ENCODE data around the gene C1QTNF9. TPM values are rescaled to one million over a fixed set of nuclear protein-coding genes. Genes with fewer than 3 reads are reported as not detected.

Gene C1QTNF9
- total RNA-seq, 1 donor from 2014 or later, result not detected

GRCh38 chr13:24265453-24265852 lies 43.9 kb upstream of the C1QTNF9 start:
- H3K4me1 Mint-ChIP-seq, result peaks cover 10% of the 10 kb centered on the region
- H3K4me1 ChIP-seq, result no peaks in the 10 kb centered on the region
- H3K27ac ChIP-seq, result no peak overlapping the region
- H4K20me1 ChIP-seq (ENCODE audit: low read depth), result no peaks in the 10 kb centered on the region
- no peaks in the 10 kb centered on the region for H3K27me3 ChIP-seq
- no peak for TF ChIP-seq EZH2 (IDR thresholded peaks at IDR 0.05)
- TF ChIP-seq EZH2phosphoT487 (IDR thresholded peaks at IDR 0.05), result no peak
- TF ChIP-seq CTCF (IDR thresholded peaks at IDR 0.05), result no peak
- H3K9ac ChIP-seq, result no peak overlapping the region
- no peaks in the 10 kb centered on the region for H3K36me3 ChIP-seq
- H3K4me3 Mint-ChIP-seq, result no peak overlapping the region
- H3K4me3 ChIP-seq, result no peak overlapping the region
- peaks cover 2% of the 10 kb centered on the region for H3F3A ChIP-seq (ENCODE audit: low read depth)
- H3K27ac Mint-ChIP-seq, result no peak overlapping the region
- no peaks in the 10 kb centered on the region for H3K27me3 Mint-ChIP-seq (ENCODE audit: insufficient read depth, low read depth)
- peaks cover 8% of the 10 kb centered on the region for H3K36me3 Mint-ChIP-seq
- H3K9me3 ChIP-seq (ENCODE audit: low read depth), result no peaks in the 10 kb centered on the region
- H3K9me3 Mint-ChIP-seq, result no peaks in the 10 kb centered on the region
- no peak overlapping the region for H3K4me2 ChIP-seq
- no peak overlapping the region for H2AFZ ChIP-seq (replicated peaks)
- no peak for DNase-seq (ENCODE audit: low spot score)
- no peaks in the 10 kb centered on the region for H3K79me2 ChIP-seq (ENCODE audit: low read depth)

- Mint-ChIP-seq H3K4me3 (no peak overlapping the region), H3K27ac (no peak overlapping the region), H3K27me3 (ENCODE audit: insufficient read depth, low read depth) (no peaks in the 10 kb centered on the region), H3K4me1 (peaks cover 27% of the 10 kb centered on the region), H3K36me3 (peaks cover 2% of the 10 kb centered on the region), H3K9me3 (no peaks in the 10 kb centered on the region)
- H3K4me2 ChIP-seq, result no peak overlapping the region
- H3K4me1 ChIP-seq, result peaks cover 16% of the 10 kb centered on the region
- H3K27ac ChIP-seq, result no peak overlapping the region
- H3K9me3 ChIP-seq (ENCODE audit: low read depth), result no peaks in the 10 kb centered on the region
- no peak overlapping the region for H2AFZ ChIP-seq (replicated peaks)
- peaks cover 16% of the 10 kb centered on the region for H3F3A ChIP-seq (ENCODE audit: low read depth)
- H4K20me1 ChIP-seq (ENCODE audit: low read depth), result peaks cover 6% of the 10 kb centered on the region
- no peak for DNase-seq (ENCODE audit: low spot score)
- no peak overlapping the region for H3K4me3 ChIP-seq
- no peaks in the 10 kb centered on the region for H3K79me2 ChIP-seq (ENCODE audit: low read depth)
- no peaks in the 10 kb centered on the region for H3K36me3 ChIP-seq
- TF ChIP-seq CTCF (IDR thresholded peaks at IDR 0.05), result no peak
- no peak for TF ChIP-seq EZH2phosphoT487 (IDR thresholded peaks at IDR 0.05)
- TF ChIP-seq EZH2 (IDR thresholded peaks at IDR 0.05), result no peak
- no peaks in the 10 kb centered on the region for H3K27me3 ChIP-seq
- H3K9ac ChIP-seq, result no peak overlapping the region
Measured at GRCh38 chr13:24267274-24267673, 42.1 kb upstream of the C1QTNF9 start.

GRCh38 chr13:24267801-24268200 lies 41.6 kb upstream of the C1QTNF9 start:
- no peaks in the 10 kb centered on the region for H3K9me3 Mint-ChIP-seq
- DNase-seq (ENCODE audit: low spot score), result no peak
- no peaks in the 10 kb centered on the region for H3K79me2 ChIP-seq (ENCODE audit: low read depth)

More at GRCh38 chr13:24267801-24268200, 41.6 kb upstream of the C1QTNF9 start:
- Histone ChIP-seq H4K20me1 (ENCODE audit: low read depth) (peaks cover 6% of the 10 kb centered on the region), H3K4me3 (no peak overlapping the region), H3K4me1 (peaks cover 22% of the 10 kb centered on the region), H3K9me3 (ENCODE audit: low read depth) (no peaks in the 10 kb centered on the region), H3K36me3 (no peaks in the 10 kb centered on the region), H3K4me2 (no peak overlapping the region), H2AFZ (replicated peaks) (no peak overlapping the region), H3K9ac (no peak overlapping the region), H3K27ac (no peak overlapping the region), H3F3A (ENCODE audit: low read depth) (peaks cover 16% of the 10 kb centered on the region), H3K27me3 (no peaks in the 10 kb centered on the region)
- Mint-ChIP-seq H3K36me3 (peaks cover 2% of the 10 kb centered on the region), H3K4me3 (no peak overlapping the region), H3K4me1 (peaks cover 32% of the 10 kb centered on the region), H3K27me3 (ENCODE audit: insufficient read depth, low read depth) (no peaks in the 10 kb centered on the region), H3K27ac (no peak overlapping the region)
- TF ChIP-seq EZH2 (IDR thresholded peaks at IDR 0.05), result no peak
- no peak for TF ChIP-seq EZH2phosphoT487 (IDR thresholded peaks at IDR 0.05)
- no peak for TF ChIP-seq CTCF (IDR thresholded peaks at IDR 0.05)
